Testis (tissue), 3 donors: ENCODE data around the gene GRID1. TPM values are rescaled to one million over a fixed set of nuclear protein-coding genes. Genes with fewer than 3 reads are reported as not detected.

Experiments
- DNase-seq: peaks from one replicate; pipeline ENCODE4 v3.0.0-alpha.2; 2019
- H3K27ac ChIP-seq, 2 donors: fragments of 200-600 bp; sonication (generic); one replicate each; pipeline ENCODE4 v1.5.1; 2019
- H3K27me3 ChIP-seq: fragments of 200-600 bp; sonication (generic); one replicate; pipeline ENCODE4 v1.5.1; 2019
- H3K36me3 ChIP-seq: fragments of 200-600 bp; sonication (generic); one replicate; pipeline ENCODE4 v1.5.1; 2017; ENCODE audit warnings: low read depth; ENCODE audit errors: missing control alignments
- H3K4me1 ChIP-seq: fragments of 200-600 bp; sonication (generic); one replicate; pipeline ENCODE4 v1.5.1; 2019
- H3K4me3 ChIP-seq, 2 donors: fragments of 200-600 bp; sonication (generic); one replicate each; pipeline ENCODE4 v1.5.1; 2017 to 2019
- H3K9me3 ChIP-seq: fragments of 200-600 bp; sonication (generic); one replicate; pipeline ENCODE4 v1.5.1; 2017
- POLR2A ChIP-seq: fragments of 450-650 bp; IDR thresholded peaks from one replicate; pipeline ENCODE4 v1.6.1; 2017; ENCODE audit warnings: antibody characterized with exemption, mild to moderate bottlenecking, moderate library complexity
- WGBS, 2 donors: methylation state at CpG; one replicate each; pipeline ENCODE4 v1.1.5; 2018; 5-methylcytosine and 5-hydroxymethylcytosine counted together
- intact Hi-C: fragments of 100-400 bp; cut with DNase I; formaldehyde crosslinking; loops from one replicate; pipeline ENCODE4 v1.15.1; 2023; ENCODE audit warnings: low total_unique reads
- polyA plus RNA-seq: library from polyadenylated mRNA; stranded (reverse); fragments of 350-450 nt; fragmentation: Illumina TruSeq; extraction: RNeasy Lipid Tissue Mini Kit (QIAGEN cat#74804); gene quantifications from one replicate; pipeline ENCODE4 v1.2.3, GENCODE V29; 2014; ENCODE audit warnings: low read depth, low replicate concordance; ENCODE audit not compliant: insufficient read depth
- total RNA-seq, 2 donors: library from RNA; depleted of rRNA; stranded (reverse); fragments of >200 nt; gene quantifications; one replicate each; pipeline ENCODE4 v1.2.3, GENCODE V29; 2016
- TF ChIP-seq, protein P1 (sequence below), 3 experiments: fragments of 450-650 bp in 2 of 3; fragments of 200-600 bp in 1 of 3; sonication (generic) in 1 of 3; IDR thresholded peaks; one replicate each; pipeline ENCODE4 v1.5.1; 2016 to 2019; ENCODE audit warnings: antibody characterized with exemption in 3 of 3, mild to moderate bottlenecking in 2 of 3, moderate library complexity in 1 of 3

GRID1 gene
- total and polyA plus RNA-seq, 3 donors from 2014 or later, result 7.4 to 16.7 (median 8.1) TPM

DNA sequence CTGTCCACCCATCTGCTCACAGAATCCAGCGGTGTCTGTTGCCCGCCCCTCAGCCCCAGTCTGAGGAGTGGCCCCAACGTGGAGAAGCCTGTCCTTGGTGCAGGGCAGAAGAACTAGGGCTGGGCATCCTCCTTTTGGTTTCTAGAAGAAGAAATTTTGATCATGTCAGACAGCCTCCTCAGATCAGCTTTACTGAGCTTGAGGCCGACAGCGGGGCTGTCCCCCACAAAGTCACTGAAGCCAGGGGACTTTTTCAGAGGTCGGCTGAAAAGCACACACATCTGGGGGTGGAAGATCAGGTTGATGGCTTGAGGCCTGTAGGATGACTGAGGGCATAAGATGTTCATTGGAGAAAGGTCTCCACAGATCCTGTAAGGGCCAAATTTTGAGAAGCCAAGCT lies 767.9 kb downstream of the GRID1 start:
- H3K9me3 ChIP-seq, result no peaks in the 10 kb centered on the region
- H3K27ac ChIP-seq, result no peak overlapping the region
- H3K27me3 ChIP-seq, result no peaks in the 10 kb centered on the region
- DNase-seq, result no peak
- H3K4me1 ChIP-seq, result no peaks in the 10 kb centered on the region
- WGBS, 2 donors, result 83 to 89% methylated on average over 4 to 6 of the region's 6 CpGs
- no peaks in the 10 kb centered on the region for H3K36me3 ChIP-seq
- intact Hi-C loops, result no loop called here
- no peak overlapping the region for H3K4me3 ChIP-seq
- TF ChIP-seq POLR2A, result no peak
- TF ChIP-seq, protein P1, sequence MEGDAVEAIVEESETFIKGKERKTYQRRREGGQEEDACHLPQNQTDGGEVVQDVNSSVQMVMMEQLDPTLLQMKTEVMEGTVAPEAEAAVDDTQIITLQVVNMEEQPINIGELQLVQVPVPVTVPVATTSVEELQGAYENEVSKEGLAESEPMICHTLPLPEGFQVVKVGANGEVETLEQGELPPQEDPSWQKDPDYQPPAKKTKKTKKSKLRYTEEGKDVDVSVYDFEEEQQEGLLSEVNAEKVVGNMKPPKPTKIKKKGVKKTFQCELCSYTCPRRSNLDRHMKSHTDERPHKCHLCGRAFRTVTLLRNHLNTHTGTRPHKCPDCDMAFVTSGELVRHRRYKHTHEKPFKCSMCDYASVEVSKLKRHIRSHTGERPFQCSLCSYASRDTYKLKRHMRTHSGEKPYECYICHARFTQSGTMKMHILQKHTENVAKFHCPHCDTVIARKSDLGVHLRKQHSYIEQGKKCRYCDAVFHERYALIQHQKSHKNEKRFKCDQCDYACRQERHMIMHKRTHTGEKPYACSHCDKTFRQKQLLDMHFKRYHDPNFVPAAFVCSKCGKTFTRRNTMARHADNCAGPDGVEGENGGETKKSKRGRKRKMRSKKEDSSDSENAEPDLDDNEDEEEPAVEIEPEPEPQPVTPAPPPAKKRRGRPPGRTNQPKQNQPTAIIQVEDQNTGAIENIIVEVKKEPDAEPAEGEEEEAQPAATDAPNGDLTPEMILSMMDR (IDR thresholded peaks at IDR 0.05), result no peak

DNA sequence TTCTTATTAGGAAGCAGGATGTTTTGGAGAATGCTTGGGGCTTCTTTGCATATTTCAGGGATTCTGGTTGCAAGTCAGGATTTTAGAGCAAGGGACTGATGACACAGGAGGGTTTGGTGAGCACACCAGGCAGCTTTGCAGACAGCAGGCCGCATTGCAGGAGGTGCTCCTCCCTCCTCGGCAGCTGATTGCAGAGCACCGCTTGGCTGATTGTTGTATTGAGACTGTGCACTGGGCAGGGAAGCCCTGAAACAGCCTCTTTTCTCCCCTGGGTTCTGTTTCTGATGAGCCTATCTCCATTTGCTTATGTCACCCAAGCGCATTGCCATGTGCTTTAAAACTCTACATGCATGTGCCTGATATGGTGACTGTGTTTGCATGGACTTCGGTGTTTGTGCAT lies 769.6 kb downstream of the GRID1 start:
- no peak for DNase-seq
- TF ChIP-seq, protein P1 (IDR thresholded peaks at IDR 0.05), result no peak
- no peak for TF ChIP-seq POLR2A
- H3K27ac ChIP-seq, result no peak overlapping the region
- no peaks in the 10 kb centered on the region for H3K27me3 ChIP-seq
- 81 to 94% methylated on average over 5 of the region's 5 CpGs for WGBS, 2 donors
- intact Hi-C loops, result no loop called here
- H3K36me3 ChIP-seq, result no peaks in the 10 kb centered on the region
- no peaks in the 10 kb centered on the region for H3K9me3 ChIP-seq
- H3K4me1 ChIP-seq, result no peaks in the 10 kb centered on the region
- H3K4me3 ChIP-seq, result no peak overlapping the region

DNA sequence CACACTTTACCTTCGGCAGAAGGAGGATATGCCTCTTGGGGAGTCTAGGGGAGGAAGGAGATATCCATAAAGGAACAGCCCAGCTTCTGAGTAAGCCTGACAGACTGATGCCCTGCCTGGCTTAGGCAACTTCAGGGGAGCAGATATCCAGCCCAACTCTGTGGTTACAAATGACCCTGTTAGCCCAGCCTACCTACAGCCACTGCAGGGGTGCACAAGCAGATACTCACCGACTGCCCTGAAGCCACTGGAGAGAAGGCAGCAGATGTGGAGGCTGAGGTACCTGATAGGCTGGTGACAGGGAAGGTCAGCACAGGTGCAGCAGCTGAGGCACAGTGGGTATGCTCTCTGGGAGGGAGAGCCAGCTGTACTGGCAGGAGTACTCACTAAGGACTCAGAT lies 770.2 kb downstream of the GRID1 start:
- TF ChIP-seq, protein P1 (IDR thresholded peaks at IDR 0.05), result no peak
- TF ChIP-seq POLR2A, result no peak
- Histone ChIP-seq H3K36me3 (no peaks in the 10 kb centered on the region), H3K27ac (no peak overlapping the region), H3K4me1 (no peaks in the 10 kb centered on the region), H3K27me3 (no peaks in the 10 kb centered on the region), H3K9me3 (no peaks in the 10 kb centered on the region), H3K4me3 (no peak overlapping the region)
- WGBS, 2 donors, result 73 to 87% methylated on average over 2 of the region's 2 CpGs
- intact Hi-C loops, result no loop called here
- DNase-seq, result no peak

DNA sequence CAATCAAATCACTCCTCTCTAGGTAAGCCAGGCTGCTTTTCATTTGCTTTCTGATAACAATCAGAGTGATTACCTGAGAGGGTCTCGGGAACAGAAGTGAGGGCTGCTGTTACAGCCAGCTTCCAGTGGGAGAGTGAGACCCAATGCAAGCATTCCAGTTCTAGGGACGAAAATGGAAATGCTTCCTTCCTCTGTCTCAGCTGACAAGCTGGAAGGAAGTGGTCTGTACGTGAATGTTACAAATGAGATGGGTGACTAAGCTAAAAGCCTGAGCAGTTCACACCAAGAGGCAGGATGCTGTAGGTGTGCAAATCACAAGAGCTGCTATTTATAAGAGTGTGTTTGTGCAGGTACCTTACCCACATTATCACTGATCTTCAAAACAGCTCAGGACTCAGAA lies 772.4 kb downstream of the GRID1 start:
- DNase-seq, result no peak
- Histone ChIP-seq H3K9me3 (no peaks in the 10 kb centered on the region), H3K27ac (no peak overlapping the region), H3K27me3 (no peaks in the 10 kb centered on the region), H3K36me3 (no peaks in the 10 kb centered on the region), H3K4me3 (no peak overlapping the region), H3K4me1 (no peaks in the 10 kb centered on the region)
- intact Hi-C loops, result no loop called here
- 75% methylated on average over 3 of the region's 3 CpGs for WGBS, 2 donors
- TF ChIP-seq POLR2A, result no peak
- TF ChIP-seq, protein P1 (IDR thresholded peaks at IDR 0.05), result no peak

DNA sequence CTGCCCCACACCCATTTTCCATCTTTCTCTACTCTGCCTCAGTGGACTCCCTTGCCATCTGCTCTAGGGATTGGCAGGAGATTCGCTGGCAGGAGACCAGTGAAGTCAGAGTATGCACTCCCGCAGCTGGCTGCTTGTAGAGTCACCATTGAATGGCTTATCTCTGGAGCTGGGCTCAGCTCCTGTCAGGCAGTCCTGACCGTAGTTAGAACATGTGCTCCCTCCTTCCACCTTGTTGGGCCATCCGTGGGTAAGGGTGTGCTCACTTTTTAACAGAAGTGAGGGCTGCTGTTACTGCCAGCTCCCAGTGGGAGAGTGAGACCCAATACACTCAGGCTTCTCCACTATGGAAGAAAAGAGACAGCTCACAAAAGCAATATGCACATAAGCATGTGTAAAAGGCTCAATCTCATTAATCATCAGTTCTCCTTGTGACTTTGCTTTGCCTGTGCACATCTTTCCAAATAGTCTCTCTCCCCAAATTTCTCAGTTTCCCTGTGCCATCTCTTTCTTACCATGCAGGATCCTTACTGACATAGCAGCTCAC lies 773.3 kb downstream of the GRID1 start:
- no peak overlapping the region for H3K4me3 ChIP-seq
- DNase-seq, result no peak
- intact Hi-C loops, result no loop called here
- TF ChIP-seq POLR2A, result no peak
- TF ChIP-seq, protein P1 (IDR thresholded peaks at IDR 0.05), result no peak
- H3K27me3 ChIP-seq, result no peaks in the 10 kb centered on the region
- WGBS, 2 donors, result 79 to 81% methylated on average over 3 to 4 of the region's 4 CpGs
- H3K27ac ChIP-seq, result no peak overlapping the region
- no peaks in the 10 kb centered on the region for H3K4me1 ChIP-seq
- H3K36me3 ChIP-seq, result no peaks in the 10 kb centered on the region
- H3K9me3 ChIP-seq, result no peaks in the 10 kb centered on the region
